Calu3 (cell line): ENCODE data around the gene STAP1. TPM values are rescaled to one million over a fixed set of nuclear protein-coding genes. Genes with fewer than 3 reads are reported as not detected.

Source experiments
- BruUV-seq: library from RNA; stranded (reverse); fragments of 400-500 nt; replicated peaks from 2 replicates; lab custom pipeline; 2021; lab: Mats Ljungman, UMichigan
- CTCF ChIA-PET: fragments of 300-600 bp; sonication (Branson Sonifier 250); formaldehyde crosslinking; loops from one replicate; lab custom pipeline; 2022; ENCODE audit warnings: antibody characterized with exemption; lab: Charles Lee
- DNase-seq: peaks from one replicate; pipeline ENCODE4 v3.0.0; 2022
- H3K27ac Mint-ChIP-seq: one replicate; pipeline ENCODE4 v1.8.0; 2022; ENCODE audit warnings: mixed read lengths; ENCODE audit not compliant: unreplicated experiment
- H3K27me3 Mint-ChIP-seq: one replicate; pipeline ENCODE4 v1.8.0; 2022; ENCODE audit warnings: mixed read lengths; ENCODE audit not compliant: unreplicated experiment
- H3K36me3 Mint-ChIP-seq: one replicate; pipeline ENCODE4 v1.8.0; 2022; ENCODE audit warnings: mild to moderate bottlenecking, moderate library complexity, mixed read lengths; ENCODE audit not compliant: insufficient read depth, unreplicated experiment
- H3K4me1 Mint-ChIP-seq: one replicate; pipeline ENCODE4 v1.8.0; 2022; ENCODE audit warnings: mild to moderate bottlenecking, low read depth, mixed read lengths; ENCODE audit not compliant: unreplicated experiment
- H3K4me3 Mint-ChIP-seq: one replicate; pipeline ENCODE4 v1.8.0; 2022; ENCODE audit warnings: mild to moderate bottlenecking, low read depth, moderate library complexity, mixed read lengths; ENCODE audit not compliant: unreplicated experiment
- H3K9me3 Mint-ChIP-seq: one replicate; pipeline ENCODE4 v1.8.0; 2022; ENCODE audit warnings: low read depth, mixed read lengths; ENCODE audit not compliant: unreplicated experiment
- CTCF ChIP-seq: fragments of 200-600 bp; IDR thresholded peaks from one replicate; pipeline ENCODE4 v1.8.0; 2022; ENCODE audit warnings: antibody characterized with exemption; ENCODE audit not compliant: unreplicated experiment
- intact Hi-C: fragments of 100-400 bp; cut with micrococcal nuclease; formaldehyde crosslinking; loops from one replicate; pipeline ENCODE4 v1.10.0; 2022; ENCODE audit not compliant: unreplicated experiment
- total RNA-seq: library from RNA; stranded (reverse); gene quantifications from 2 replicates; pipeline ENCODE4 v1.2.3, GENCODE V29; 2022

The STAP1 gene
- total RNA-seq, 1 experiment from 2014 or later, result not detected

DNA sequence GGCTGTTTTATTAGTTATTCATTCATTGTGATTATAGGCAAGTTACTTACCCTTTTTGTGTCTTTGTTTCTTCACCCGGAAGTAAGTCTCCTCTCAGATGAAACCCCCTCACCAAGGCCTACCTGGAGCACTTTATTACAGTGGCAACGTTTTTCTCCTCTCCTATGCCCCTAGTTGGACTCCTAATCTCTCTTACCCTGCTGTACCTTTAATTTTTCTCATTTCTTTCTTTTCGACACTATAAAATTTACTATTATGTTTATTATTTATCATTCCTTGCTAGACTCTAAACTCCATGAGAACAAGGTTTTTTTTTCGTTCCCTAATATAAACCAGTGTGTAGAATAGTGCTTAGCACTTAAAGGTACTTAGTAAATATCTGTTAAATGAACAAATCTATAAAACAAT lies 17.5 kb downstream of the STAP1 start:
- no peak for DNase-seq
- H3K27me3 Mint-ChIP-seq, result no peaks in the 10 kb centered on the region
- CTCF ChIA-PET, result no interaction called here
- H3K4me1 Mint-ChIP-seq, result no peaks in the 10 kb centered on the region
- H3K27ac Mint-ChIP-seq, result no peak overlapping the region
- intact Hi-C loops, result no loop called here
- no peaks in the 10 kb centered on the region for H3K9me3 Mint-ChIP-seq
- H3K36me3 Mint-ChIP-seq, result no peaks in the 10 kb centered on the region
- no TSS peak for BruUV-seq
- no peak for TF ChIP-seq CTCF
- no peak overlapping the region for H3K4me3 Mint-ChIP-seq

- no peaks in the 10 kb centered on the region for H3K36me3 Mint-ChIP-seq
Observed at GRCh38 chr4:67576538-67576937, 18.0 kb downstream of the STAP1 start.

GRCh38 chr4:67580577-67580976 lies 22.1 kb downstream of the STAP1 start:
- Mint-ChIP-seq H3K27me3 (no peaks in the 10 kb centered on the region), H3K4me3 (no peak overlapping the region), H3K4me1 (no peaks in the 10 kb centered on the region), H3K36me3 (no peaks in the 10 kb centered on the region), H3K9me3 (no peaks in the 10 kb centered on the region), H3K27ac (no peak overlapping the region)
- no TSS peak for BruUV-seq
- no peak for TF ChIP-seq CTCF
- CTCF ChIA-PET, result no interaction called here
- no peak for DNase-seq
- intact Hi-C loops, result no loop called here

More at GRCh38 chr4:67576538-67576937, 18.0 kb downstream of the STAP1 start:
- no peaks in the 10 kb centered on the region for H3K27me3 Mint-ChIP-seq
- no peaks in the 10 kb centered on the region for H3K4me1 Mint-ChIP-seq
- no peak for DNase-seq
- no peak overlapping the region for H3K27ac Mint-ChIP-seq
- no peaks in the 10 kb centered on the region for H3K9me3 Mint-ChIP-seq
- no peak for TF ChIP-seq CTCF
- intact Hi-C loops, result no loop called here
- CTCF ChIA-PET, result no interaction called here
- no TSS peak for BruUV-seq
- H3K4me3 Mint-ChIP-seq, result no peak overlapping the region

- H3K4me1 Mint-ChIP-seq, result no peaks in the 10 kb centered on the region
- H3K27ac Mint-ChIP-seq, result no peak overlapping the region
- no peak overlapping the region for H3K4me3 Mint-ChIP-seq
- BruUV-seq, result no TSS peak
- no peaks in the 10 kb centered on the region for H3K36me3 Mint-ChIP-seq
- CTCF ChIA-PET, result no interaction called here
- DNase-seq, result no peak
- no peak for TF ChIP-seq CTCF
- no peaks in the 10 kb centered on the region for H3K27me3 Mint-ChIP-seq
- intact Hi-C loops, result no loop called here
- H3K9me3 Mint-ChIP-seq, result no peaks in the 10 kb centered on the region
Observed at GRCh38 chr4:67581208-67581857, 22.8 kb downstream of the STAP1 start.
